Endothelial cell of umbilical vein (primary cell): ENCODE results near the gene PCYOX1L.

Experiments
- EZH2 ChIP-seq: IDR thresholded peaks from 2 replicates; pipeline ENCODE4 v1.6.1; 2012; ENCODE audit warnings: borderline replicate concordance, low read depth, mild to moderate bottlenecking, moderate library complexity, low read length, inconsistent platforms; ENCODE audit not compliant: severe bottlenecking
- JUN ChIP-seq: IDR thresholded peaks from 2 replicates; pipeline ENCODE4 v1.6.1; 2011; ENCODE audit warnings: borderline replicate concordance, low read depth; ENCODE audit not compliant: insufficient read length, insufficient read depth
- MYC ChIP-seq: IDR thresholded peaks from one replicate; pipeline ENCODE4 v1.6.1; 2011; ENCODE audit warnings: mild to moderate bottlenecking, low read depth, low read length
- POLR2A ChIP-seq: IDR thresholded peaks from 2 replicates; pipeline ENCODE4 v1.6.1; 2012; ENCODE audit warnings: low read depth, mild to moderate bottlenecking, control low read depth, low read length
- POLR2AphosphoS5 ChIP-seq: IDR thresholded peaks from 2 replicates; pipeline ENCODE4 v1.6.1; 2012; ENCODE audit warnings: low read depth, mild to moderate bottlenecking, control low read depth, low read length, moderate library complexity; ENCODE audit not compliant: insufficient read depth
- TF ChIP-seq, protein P1 (sequence below), 2 donors: IDR thresholded peaks; 1 replicate in 1 of 2; 2 replicates in 1 of 2; pipeline ENCODE4 v1.5.1; 2011; ENCODE audit warnings: low read length in 2 of 2, mild to moderate bottlenecking in 2 of 2, moderate library complexity in 2 of 2, control low read depth in 1 of 2, inconsistent platforms in 1 of 2, low read depth in 1 of 2; ENCODE audit not compliant: insufficient read depth in 1 of 2; ENCODE audit errors: extremely low read depth in 1 of 2
- TF ChIP-seq, protein P2 (sequence below): IDR thresholded peaks from 2 replicates; pipeline ENCODE4 v1.6.1; 2011; ENCODE audit not compliant: insufficient read depth, insufficient read length

DNA sequence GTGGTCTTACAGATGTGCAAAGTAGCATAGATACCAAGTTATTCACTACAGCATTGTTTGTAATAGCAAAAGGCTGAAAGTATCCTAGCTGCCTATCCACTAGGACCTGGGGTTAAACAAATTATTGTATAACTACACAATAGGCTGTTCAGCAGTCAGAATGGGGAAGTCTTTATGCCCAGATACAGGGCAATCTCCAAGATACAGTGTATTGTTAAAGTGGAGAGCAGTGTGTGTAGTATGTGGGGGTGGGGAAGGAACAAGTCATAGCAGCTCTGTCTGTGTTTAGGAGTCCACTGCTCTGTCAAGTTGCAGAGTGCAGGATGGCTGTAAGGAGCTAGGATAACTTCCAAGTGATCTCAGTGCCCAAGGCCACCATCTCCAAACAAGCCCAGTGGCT lies 5.5 kb downstream of the PCYOX1L start:
- TF ChIP-seq, protein P1, sequence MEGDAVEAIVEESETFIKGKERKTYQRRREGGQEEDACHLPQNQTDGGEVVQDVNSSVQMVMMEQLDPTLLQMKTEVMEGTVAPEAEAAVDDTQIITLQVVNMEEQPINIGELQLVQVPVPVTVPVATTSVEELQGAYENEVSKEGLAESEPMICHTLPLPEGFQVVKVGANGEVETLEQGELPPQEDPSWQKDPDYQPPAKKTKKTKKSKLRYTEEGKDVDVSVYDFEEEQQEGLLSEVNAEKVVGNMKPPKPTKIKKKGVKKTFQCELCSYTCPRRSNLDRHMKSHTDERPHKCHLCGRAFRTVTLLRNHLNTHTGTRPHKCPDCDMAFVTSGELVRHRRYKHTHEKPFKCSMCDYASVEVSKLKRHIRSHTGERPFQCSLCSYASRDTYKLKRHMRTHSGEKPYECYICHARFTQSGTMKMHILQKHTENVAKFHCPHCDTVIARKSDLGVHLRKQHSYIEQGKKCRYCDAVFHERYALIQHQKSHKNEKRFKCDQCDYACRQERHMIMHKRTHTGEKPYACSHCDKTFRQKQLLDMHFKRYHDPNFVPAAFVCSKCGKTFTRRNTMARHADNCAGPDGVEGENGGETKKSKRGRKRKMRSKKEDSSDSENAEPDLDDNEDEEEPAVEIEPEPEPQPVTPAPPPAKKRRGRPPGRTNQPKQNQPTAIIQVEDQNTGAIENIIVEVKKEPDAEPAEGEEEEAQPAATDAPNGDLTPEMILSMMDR (IDR thresholded peaks at IDR 0.05; ENCODE audit: extremely low read depth in 1 of 2, insufficient read depth in 1 of 2, low read depth in 1 of 2, low read length in 2 of 2) = no peak
- TF ChIP-seq POLR2A (no peak), MYC (no peak), POLR2AphosphoS5 (no peak), EZH2 (no peak), JUN (no peak)
- TF ChIP-seq, protein P2, sequence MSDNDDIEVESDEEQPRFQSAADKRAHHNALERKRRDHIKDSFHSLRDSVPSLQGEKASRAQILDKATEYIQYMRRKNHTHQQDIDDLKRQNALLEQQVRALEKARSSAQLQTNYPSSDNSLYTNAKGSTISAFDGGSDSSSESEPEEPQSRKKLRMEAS = no peak
